ENCODE measurements around the gene DIS3L2.

GRCh38 chr2:232183279-232183678 lies 221.8 kb downstream of the DIS3L2 start:
- TF ChIP-seq CTCF (conservative IDR thresholded peaks at IDR 0.05) (no peak), EZH2 (IDR thresholded peaks at IDR 0.05; ENCODE audit: low read depth) (no peak)
